ENCODE results near the gene SLC38A4. TPM values are rescaled to one million over a fixed set of nuclear protein-coding genes. Genes with fewer than 3 reads are reported as not detected.

Gene SLC38A4
- total and polyA plus RNA-seq, 2 of the 8 experiments (the other 6 are each of a cell fraction or from before 2014, with no cell fraction given), result 6.7 to 15.4 TPM

DNA sequence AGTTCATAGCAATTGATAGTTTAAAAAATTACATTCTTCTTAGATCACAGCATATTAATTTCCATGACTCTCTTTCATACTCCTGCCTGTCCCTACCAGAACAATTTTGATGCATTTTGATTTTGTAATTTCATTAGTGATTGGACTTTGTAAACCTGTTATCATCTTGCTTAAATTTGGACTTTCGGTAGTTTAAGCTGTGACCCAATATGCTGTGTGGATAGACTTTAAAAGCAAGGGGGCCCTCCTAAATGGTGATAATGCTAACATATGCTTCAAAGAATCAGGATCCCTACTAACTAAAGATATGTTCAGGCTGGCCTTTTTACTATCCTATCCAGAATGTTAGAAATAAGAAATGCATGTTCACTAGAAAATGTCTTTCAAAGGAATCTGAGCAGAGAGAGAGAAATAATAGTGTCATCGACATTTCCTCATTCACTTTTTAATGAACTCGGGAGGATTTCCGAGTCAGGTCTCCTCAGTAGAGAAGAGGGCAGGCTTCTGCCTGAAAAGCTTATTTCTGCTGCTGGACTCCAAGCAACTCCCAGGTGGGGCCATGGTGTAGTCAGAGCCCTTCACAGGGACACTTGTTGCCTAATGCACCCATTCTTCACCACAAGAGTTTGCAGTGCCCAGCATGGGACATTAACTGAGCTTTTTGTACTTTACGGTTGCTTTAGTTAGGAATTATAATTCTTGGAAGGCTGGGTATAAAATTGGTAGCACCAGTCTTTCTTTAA, 16.7 kb downstream of the SLC38A4 start:
- Histone ChIP-seq H3K36me3 (ENCODE audit: control insufficient read depth in 2 of 4, insufficient read depth in 4 of 4, low read length in 3 of 4) (no peaks in the 10 kb centered on the region), H4K8ac (ENCODE audit: extremely low read depth, insufficient read depth, low read length) (no peak overlapping the region), H3K27me3 (replicated peaks in 1 of 4; ENCODE audit: control insufficient read depth in 3 of 4, extremely low read depth in 1 of 4, insufficient read depth in 3 of 4, low read length in 3 of 4) (no peaks in the 10 kb centered on the region), H2BK120ac (replicated peaks; ENCODE audit: low read depth, low read length) (no peak overlapping the region), H2AK5ac (ENCODE audit: low read depth, low read length) (no peak overlapping the region), H2BK5ac (ENCODE audit: low read depth, low read length) (no peak overlapping the region), H3K27ac (ENCODE audit: low read depth, low read length) (no peak overlapping the region), H3K9me3 (ENCODE audit: insufficient read depth in 2 of 2, low read depth in 1 of 2, low read length in 1 of 2) (no peaks in the 10 kb centered on the region), H3K4me2 (ENCODE audit: insufficient read depth in 1 of 2, low read depth in 2 of 2, low read length in 2 of 2) (no peak overlapping the region), H2BK15ac (ENCODE audit: low read length) (no peak overlapping the region), H3K56ac (replicated peaks; ENCODE audit: insufficient read length, low read depth, low read length) (no peak overlapping the region), H3K23me2 (ENCODE audit: low read depth, low read length) (no peaks in the 10 kb centered on the region), H2BK20ac (ENCODE audit: low read length) (no peak overlapping the region), H3K79me2 (ENCODE audit: control insufficient read depth in 1 of 2, insufficient read depth in 2 of 2, low read length in 2 of 2) (no peaks in the 10 kb centered on the region), H3K9ac (replicated peaks in 1 of 4; ENCODE audit: extremely low read depth in 1 of 4, low read depth in 3 of 4, low read length in 3 of 4) (no peak overlapping the region), H2AFZ (ENCODE audit: low read length) (no peak overlapping the region), H3K4me1 (replicated peaks in 1 of 4; ENCODE audit: control insufficient read depth in 3 of 4, insufficient read depth in 4 of 4, low read length in 3 of 4) (no peaks in the 10 kb centered on the region; a peak in 1 of 7 replicates), H3K23ac (ENCODE audit: insufficient read length) (no peak overlapping the region), H3K18ac (ENCODE audit: extremely low read depth, low read length) (no peak overlapping the region), H2BK12ac (ENCODE audit: low read depth, low read length) (no peak overlapping the region), H3K4ac (replicated peaks; ENCODE audit: insufficient read length, low read depth, low read length) (no peak overlapping the region), H3K14ac (ENCODE audit: insufficient read length) (no peak overlapping the region), H4K20me1 (replicated peaks in 1 of 2; ENCODE audit: control insufficient read depth in 1 of 2, insufficient read depth in 2 of 2, low read length in 2 of 2) (no peaks in the 10 kb centered on the region), H3K79me1 (ENCODE audit: low read depth, low read length) (no peaks in the 10 kb centered on the region), H4K91ac (replicated peaks; ENCODE audit: insufficient read length, low read length) (no peak overlapping the region), H4K5ac (ENCODE audit: insufficient read length, low read depth, low read length) (no peak overlapping the region), H3K4me3 (ENCODE audit: extremely low read depth in 1 of 4, insufficient read depth in 2 of 4, low read depth in 3 of 4, low read length in 4 of 4) (no peak overlapping the region)
- 52% methylated on average over 5 of the region's 5 CpGs; no CpG with 5 or more reads in 1 of the 2 experiments for WGBS, 2 experiments (ENCODE audit: extremely low coverage in 1 of 2, insufficient coverage in 1 of 2, insufficient read length in 1 of 2, insufficient replicate concordance in 2 of 2, low coverage in 1 of 2, low lambda C conversion rate in 2 of 2, missing lambda C conversion rate in 1 of 2)
- TF ChIP-seq CREB1 (IDR thresholded peaks at IDR 0.05) (no peak), JUND (IDR thresholded peaks at IDR 0.05; ENCODE audit: low read length) (no peak), SIN3A (conservative IDR thresholded peaks at IDR 0.05 in 1 of 2, IDR thresholded peaks at IDR 0.05 in 1 of 2; ENCODE audit: low read depth in 1 of 2, low read length in 2 of 2) (no peak), CEBPB (IDR thresholded peaks at IDR 0.05; ENCODE audit: low read depth, low read length) (no peak), SP4 (IDR thresholded peaks at IDR 0.05; ENCODE audit: low read length) (no peak), RAD21 (IDR thresholded peaks at IDR 0.05 in 1 of 2, conservative IDR thresholded peaks at IDR 0.05 in 1 of 2; ENCODE audit: low read depth in 2 of 2, low read length in 2 of 2) (no peak), MAFK (IDR thresholded peaks at IDR 0.05; ENCODE audit: low read depth, low read length) (no peak), HDAC2 (IDR thresholded peaks at IDR 0.05; ENCODE audit: borderline replicate concordance in 1 of 2, low read depth in 2 of 2, low read length in 2 of 2) (no peak), SUZ12 (IDR thresholded peaks at IDR 0.05; ENCODE audit: low read length) (no peak)
- ChIA-PET CTCF (ENCODE audit: partially characterized antibody) (interaction anchor here (1.4 kb wide), 1 partner anchor 13 kb away, joined by 3 read pairs; no protein-coding TSS in a partner anchor), POLR2A (ENCODE audit: partially characterized antibody) (no interaction called here)
- DNase-seq (ENCODE audit: low read depth in 1 of 2, low spot score in 2 of 2), result no peak
- peak; percentile 68 for FAIRE-seq
